Skeletal muscle satellite cell (primary cell): Measurements from ENCODE around the gene ELAPOR2.

ENCODE experiments used
- H3K27me3 ChIP-seq: 2 replicates; pipeline ENCODE4 v1.7.0; 2013; ENCODE audit warnings: low read length; ENCODE audit not compliant: control insufficient read depth, insufficient read depth
- H3K36me3 ChIP-seq: 2 replicates; pipeline ENCODE4 v1.7.0; 2013; ENCODE audit warnings: mild to moderate bottlenecking, control low read depth, low read length; ENCODE audit not compliant: insufficient read depth
- H3K4me1 ChIP-seq: 2 replicates; pipeline ENCODE4 v1.7.0; 2013; ENCODE audit warnings: low read length; ENCODE audit not compliant: control insufficient read depth, insufficient read depth
- H3K4me2 ChIP-seq: 2 replicates; pipeline ENCODE4 v1.7.0; 2013; ENCODE audit warnings: mild to moderate bottlenecking, low read length
- H3K4me3 ChIP-seq: 2 replicates; pipeline ENCODE4 v1.7.0; 2013; ENCODE audit warnings: low read length
- H3K9ac ChIP-seq: 2 replicates; pipeline ENCODE4 v1.7.0; 2013; ENCODE audit warnings: mild to moderate bottlenecking, low read depth, low read length, moderate library complexity
- H3K9me3 ChIP-seq: replicated peaks from 2 replicates; pipeline ENCODE4 v1.7.0; 2013; ENCODE audit warnings: mild to moderate bottlenecking, control low read depth, low read length

The ELAPOR2 gene

GRCh38 chr7:87013136-87013839 is 46.2 kb downstream of the ELAPOR2 start:
- Histone ChIP-seq H3K4me1 (no peaks in the 10 kb centered on the region), H3K27me3 (no peaks in the 10 kb centered on the region), H3K4me3 (no peak overlapping the region), H3K9me3 (no peaks in the 10 kb centered on the region), H3K36me3 (no peaks in the 10 kb centered on the region), H3K9ac (no peak overlapping the region), H3K4me2 (no peak overlapping the region)
